GM20000 (cell line): ENCODE measurements around the gene B3GNT5.

ENCODE experiments used
- DNase-seq: peaks from one replicate; pipeline ENCODE4 v3.0.0; 2012; ENCODE audit warnings: low spot score
- TF ChIP-seq, protein P1 (sequence below): IDR thresholded peaks from 2 replicates; pipeline ENCODE4 v1.5.1; 2012; ENCODE audit warnings: mild to moderate bottlenecking, control low read depth; ENCODE audit errors: extremely low read depth, missing control alignments

Gene B3GNT5

DNA sequence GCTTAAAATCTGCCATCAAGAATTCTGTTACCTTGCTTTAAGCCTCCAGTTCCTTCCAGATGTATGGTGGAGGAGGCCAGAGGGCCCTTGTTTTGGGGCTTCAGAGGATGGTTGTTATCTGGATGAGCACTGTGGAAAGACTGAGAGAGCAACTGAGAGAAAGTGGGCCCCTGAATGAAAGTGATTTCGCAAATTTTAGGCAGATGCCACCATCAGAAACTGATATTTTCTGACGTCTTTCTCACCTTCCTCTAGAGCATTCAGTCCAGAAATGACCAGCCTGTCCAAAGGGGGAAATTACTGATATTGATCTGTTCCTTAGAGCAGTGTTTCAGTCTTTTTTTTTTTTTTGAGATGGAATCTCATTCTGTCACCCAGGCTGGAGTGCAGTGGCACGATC, 13.4 kb downstream of the B3GNT5 start:
- TF ChIP-seq, protein P1, sequence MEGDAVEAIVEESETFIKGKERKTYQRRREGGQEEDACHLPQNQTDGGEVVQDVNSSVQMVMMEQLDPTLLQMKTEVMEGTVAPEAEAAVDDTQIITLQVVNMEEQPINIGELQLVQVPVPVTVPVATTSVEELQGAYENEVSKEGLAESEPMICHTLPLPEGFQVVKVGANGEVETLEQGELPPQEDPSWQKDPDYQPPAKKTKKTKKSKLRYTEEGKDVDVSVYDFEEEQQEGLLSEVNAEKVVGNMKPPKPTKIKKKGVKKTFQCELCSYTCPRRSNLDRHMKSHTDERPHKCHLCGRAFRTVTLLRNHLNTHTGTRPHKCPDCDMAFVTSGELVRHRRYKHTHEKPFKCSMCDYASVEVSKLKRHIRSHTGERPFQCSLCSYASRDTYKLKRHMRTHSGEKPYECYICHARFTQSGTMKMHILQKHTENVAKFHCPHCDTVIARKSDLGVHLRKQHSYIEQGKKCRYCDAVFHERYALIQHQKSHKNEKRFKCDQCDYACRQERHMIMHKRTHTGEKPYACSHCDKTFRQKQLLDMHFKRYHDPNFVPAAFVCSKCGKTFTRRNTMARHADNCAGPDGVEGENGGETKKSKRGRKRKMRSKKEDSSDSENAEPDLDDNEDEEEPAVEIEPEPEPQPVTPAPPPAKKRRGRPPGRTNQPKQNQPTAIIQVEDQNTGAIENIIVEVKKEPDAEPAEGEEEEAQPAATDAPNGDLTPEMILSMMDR: no peak
- no peak for DNase-seq

DNA sequence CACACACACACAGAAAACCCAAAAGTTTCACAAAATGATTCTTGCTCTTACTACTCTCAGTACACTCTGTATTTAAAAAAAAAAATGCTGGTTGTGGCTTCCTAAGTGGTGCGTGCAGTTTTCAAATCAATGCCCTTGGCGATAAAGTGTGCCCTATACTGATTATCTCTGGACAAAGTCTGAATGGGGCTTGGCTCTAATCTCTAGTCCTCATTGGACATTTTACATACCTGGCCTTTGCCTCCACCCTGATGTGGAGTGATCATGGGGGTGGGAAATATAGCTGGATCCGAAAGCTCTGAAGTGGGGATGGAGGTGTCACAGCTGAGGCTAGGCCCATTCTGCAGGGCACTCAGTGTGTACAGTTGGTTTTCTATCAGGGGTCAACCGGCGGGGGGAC, 14.1 kb downstream of the B3GNT5 start:
- TF ChIP-seq, protein P1: no peak
- DNase-seq: no peak

DNA sequence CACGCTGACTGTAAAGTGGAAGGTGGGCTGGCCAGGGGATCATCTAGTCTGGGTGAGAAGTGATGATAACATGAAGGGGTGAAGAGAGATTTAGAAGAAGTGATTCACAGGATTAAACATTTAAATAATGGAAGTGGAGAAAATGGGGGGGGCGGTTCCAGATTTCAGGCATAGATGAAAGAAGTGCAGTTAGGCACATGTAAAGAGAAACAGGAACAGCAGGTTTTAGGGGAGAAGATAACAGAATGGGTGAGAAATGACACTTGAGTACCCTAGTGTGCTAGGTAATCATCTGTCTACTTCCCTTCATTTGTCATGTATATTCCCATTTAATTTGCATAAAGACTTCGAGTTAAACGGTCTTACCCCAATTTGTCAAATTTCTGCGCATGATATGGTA, 15.3 kb downstream of the B3GNT5 start:
- DNase-seq: no peak
- TF ChIP-seq, protein P1: no peak

DNA sequence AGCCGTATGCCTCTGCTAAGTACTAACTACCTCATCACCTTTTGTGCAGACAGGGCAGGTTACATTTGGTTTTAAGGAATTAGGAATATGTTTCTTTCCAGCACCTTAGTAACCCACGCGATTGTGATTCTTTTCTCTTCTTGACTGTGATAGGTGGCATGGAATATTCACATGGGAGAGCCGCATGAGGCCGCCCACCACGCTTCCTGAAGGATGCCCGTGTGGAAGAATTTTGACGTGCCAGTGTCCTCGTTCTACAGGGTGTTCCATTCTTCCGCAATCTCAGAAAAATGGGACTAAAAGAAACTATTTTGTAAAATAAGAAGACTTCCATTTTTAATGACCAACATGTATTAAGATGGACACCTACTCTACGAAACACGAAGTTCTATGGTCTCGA, 16.3 kb downstream of the B3GNT5 start:
- TF ChIP-seq, protein P1: no peak
- no peak for DNase-seq

DNA sequence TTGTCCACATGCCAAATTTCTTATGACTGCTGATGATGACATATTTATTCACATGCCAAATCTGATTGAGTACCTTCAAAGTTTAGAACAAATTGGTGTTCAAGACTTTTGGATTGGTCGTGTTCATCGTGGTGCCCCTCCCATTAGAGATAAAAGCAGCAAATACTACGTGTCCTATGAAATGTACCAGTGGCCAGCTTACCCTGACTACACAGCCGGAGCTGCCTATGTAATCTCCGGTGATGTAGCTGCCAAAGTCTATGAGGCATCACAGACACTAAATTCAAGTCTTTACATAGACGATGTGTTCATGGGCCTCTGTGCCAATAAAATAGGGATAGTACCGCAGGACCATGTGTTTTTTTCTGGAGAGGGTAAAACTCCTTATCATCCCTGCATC, 17.3 kb downstream of the B3GNT5 start:
- DNase-seq: no peak
- TF ChIP-seq, protein P1: no peak

DNA sequence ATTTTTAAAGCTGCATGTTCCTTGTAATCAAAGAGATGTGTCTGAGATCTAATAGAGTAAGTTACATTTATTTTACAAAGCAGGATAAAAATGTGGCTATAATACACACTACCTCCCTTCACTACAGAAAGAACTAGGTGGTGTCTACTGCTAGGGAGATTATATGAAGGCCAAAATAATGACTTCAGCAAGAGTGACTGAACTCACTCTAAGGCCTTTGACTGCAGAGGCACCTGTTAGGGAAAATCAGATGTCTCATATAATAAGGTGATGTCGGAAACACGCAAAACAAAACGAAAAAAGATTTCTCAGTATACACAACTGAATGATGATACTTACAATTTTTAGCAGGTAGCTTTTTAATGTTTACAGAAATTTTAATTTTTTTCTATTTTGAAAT, 19.1 kb downstream of the B3GNT5 start:
- DNase-seq: no peak
- TF ChIP-seq, protein P1: no peak

DNA sequence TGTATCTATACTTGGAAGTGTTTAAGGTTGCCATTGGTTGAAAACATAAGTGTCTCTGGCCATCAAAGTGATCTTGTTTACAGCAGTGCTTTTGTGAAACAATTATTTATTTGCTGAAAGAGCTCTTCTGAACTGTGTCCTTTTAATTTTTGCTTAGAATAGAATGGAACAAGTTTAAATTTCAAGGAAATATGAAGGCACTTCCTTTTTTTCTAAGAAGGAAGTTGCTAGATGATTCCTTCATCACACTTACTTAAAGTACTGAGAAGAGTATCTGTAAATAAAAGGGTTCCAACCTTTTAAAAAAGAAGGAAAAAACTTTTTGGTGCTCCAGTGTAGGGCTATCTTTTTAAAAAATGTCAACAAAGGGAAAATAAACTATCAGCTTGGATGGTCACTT, 19.7 kb downstream of the B3GNT5 start:
- DNase-seq: no peak
- TF ChIP-seq, protein P1: no peak
